HepG2 (cell line): ENCODE data around the gene HIF3A. TPM values are rescaled to one million over a fixed set of nuclear protein-coding genes. Genes with fewer than 3 reads are reported as not detected.

ENCODE experiments used
- ADNP ChIP-seq: sonication (generic); formaldehyde crosslinking; IDR thresholded peaks from 2 replicates; pipeline ENCODE4 v1.4.0; 2020; ENCODE audit warnings: missing genetic modification reagents
- HCFC1 ChIP-seq: fragments of 150-350 bp; IDR thresholded peaks from 2 replicates; pipeline ENCODE4 v1.6.1; 2014; ENCODE audit warnings: low read depth, low read length
- KMT2A ChIP-seq: sonication (generic); formaldehyde crosslinking; IDR thresholded peaks from 2 replicates; pipeline ENCODE4 v1.4.0; 2020; ENCODE audit warnings: missing genetic modification reagents
- MEF2D ChIP-seq: sonication (generic); formaldehyde crosslinking; IDR thresholded peaks from 2 replicates; pipeline ENCODE4 v1.5.1; 2020; ENCODE audit warnings: mild to moderate bottlenecking, missing genetic modification reagents
- MTF2 ChIP-seq: sonication (generic); formaldehyde crosslinking; IDR thresholded peaks from 2 replicates; pipeline ENCODE4 v1.5.0; 2020; ENCODE audit warnings: missing genetic modification reagents, borderline replicate concordance
- PHF8 ChIP-seq: sonication (generic); formaldehyde crosslinking; IDR thresholded peaks from 2 replicates; pipeline ENCODE4 v1.5.0; 2020; ENCODE audit warnings: missing genetic modification reagents
- RAD51 ChIP-seq: fragments of 450-650 bp; IDR thresholded peaks from 2 replicates; pipeline ENCODE4 v1.6.1; 2016; ENCODE audit warnings: borderline replicate concordance
- SAFB2 ChIP-seq: sonication (generic); formaldehyde crosslinking; IDR thresholded peaks from 2 replicates; pipeline ENCODE4 v1.5.1; 2020; ENCODE audit warnings: missing genetic modification reagents, low read depth, mild to moderate bottlenecking, borderline replicate concordance
- SP5 ChIP-seq: IDR thresholded peaks from 2 replicates; pipeline ENCODE4 v1.6.1; 2016; ENCODE audit warnings: low read depth, borderline replicate concordance
- TBX3 ChIP-seq: fragments of 450-650 bp; IDR thresholded peaks from 2 replicates; pipeline ENCODE4 v1.6.1; 2017; ENCODE audit warnings: antibody characterized with exemption, mild to moderate bottlenecking, inconsistent platforms, borderline replicate concordance
- ZNF160 ChIP-seq: sonication (generic); formaldehyde crosslinking; IDR thresholded peaks from 2 replicates; pipeline ENCODE4 v1.8.0; 2022; ENCODE audit warnings: mild to moderate bottlenecking, inconsistent platforms, missing genetic modification reagents
- ZNF766 ChIP-seq: sonication (generic); formaldehyde crosslinking; IDR thresholded peaks from 2 replicates; pipeline ENCODE4 v1.5.0; 2020; ENCODE audit warnings: missing genetic modification reagents, borderline replicate concordance
- ZSCAN5A ChIP-seq: sonication (generic); formaldehyde crosslinking; IDR thresholded peaks from 2 replicates; pipeline ENCODE4 v1.8.0; 2022; ENCODE audit warnings: mild to moderate bottlenecking, missing genetic modification reagents, borderline replicate concordance
- polyA plus RNA-seq, 8 experiments: library from polyadenylated mRNA; depleted of rRNA in 3 of 8; stranded (reverse) in 7 of 8; unstranded in 1 of 8; fragments of >200 nt; fragmentation: Illumina TruSeq in 4 of 8; extraction: Trizol in 4 of 8; gene quantifications; 2 replicates each; pipeline versions ENCODE4 v1.2.1 to v1.2.3, GENCODE V29; 2011 to 2016; ENCODE audit warnings: low read depth in 4 of 8, missing spikeins in 1 of 8, mixed read lengths in 1 of 8; ENCODE audit not compliant: insufficient read depth in 1 of 8
- total RNA-seq, 5 experiments: library from RNA; depleted of rRNA; stranded (reverse); fragments of >200 nt; fragmentation: Illumina TruSeq; extraction: Trizol; gene quantifications; 2 replicates each; pipeline ENCODE4 v1.2.3, GENCODE V29; 2016; ENCODE audit warnings: low read depth in 1 of 5
- TF ChIP-seq, protein P1 (sequence below): sonication (generic); formaldehyde crosslinking; IDR thresholded peaks from 2 replicates; pipeline ENCODE4 v1.5.1; 2020; ENCODE audit warnings: mild to moderate bottlenecking, missing genetic modification reagents, moderate library complexity
- TF ChIP-seq, protein P2 (sequence below): sonication (generic); formaldehyde crosslinking; IDR thresholded peaks from 2 replicates; pipeline ENCODE4 v1.4.0; 2020; ENCODE audit warnings: missing genetic modification reagents
- TF ChIP-seq, protein P3 (sequence below): sonication (generic); formaldehyde crosslinking; IDR thresholded peaks from 2 replicates; pipeline ENCODE4 v1.4.0; 2020; ENCODE audit warnings: mild to moderate bottlenecking, missing genetic modification reagents

The HIF3A gene
- total and polyA plus RNA-seq, 2 of the 13 experiments (the other 11 are each of a cell fraction or from before 2014, with no cell fraction given), result 0.09 to 0.22 TPM

DNA sequence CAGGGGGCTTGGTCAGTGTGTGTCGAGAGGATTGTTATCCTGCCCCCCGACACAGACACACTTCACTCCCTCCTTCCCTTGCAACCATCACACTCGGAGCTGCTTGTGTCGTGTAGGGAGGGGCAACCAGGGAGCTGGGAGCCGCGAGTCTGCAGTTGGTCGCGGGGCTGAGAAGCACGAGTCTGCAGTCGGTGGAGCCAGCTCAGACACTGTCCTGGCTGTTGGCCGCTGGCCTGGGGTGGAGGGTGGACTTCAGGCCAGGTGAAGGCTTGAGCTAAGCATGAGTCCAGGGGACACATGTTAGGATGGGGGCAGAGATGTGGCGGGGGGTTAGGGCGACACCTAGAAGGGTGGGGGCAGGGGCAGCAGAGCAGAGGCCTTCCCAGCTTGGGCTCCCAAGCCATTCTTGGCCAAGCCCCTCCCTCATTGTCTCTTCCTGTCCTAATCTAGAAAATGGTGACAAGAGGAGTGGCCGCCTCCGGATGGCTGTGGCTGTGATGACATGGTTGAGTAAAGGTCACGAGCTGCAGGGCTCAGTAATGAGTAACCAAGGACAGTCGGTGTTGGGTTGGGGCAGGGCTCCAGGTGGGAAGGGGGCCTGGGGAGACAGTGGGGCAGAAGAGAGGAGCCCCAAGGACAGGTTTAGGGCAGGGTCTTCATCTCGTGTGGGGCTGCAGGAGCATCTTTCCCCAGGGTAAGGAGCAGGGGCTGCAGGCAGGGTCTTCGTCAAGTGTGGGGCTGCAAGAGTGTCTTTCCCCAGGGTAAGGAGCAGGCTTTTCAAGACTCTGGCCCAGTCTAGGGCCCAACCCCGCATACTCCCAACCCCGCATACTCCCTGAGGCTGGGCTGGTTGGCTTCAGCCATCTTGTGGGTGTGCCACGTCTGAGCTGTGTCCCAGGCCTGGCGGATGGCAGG lies 58.6 kb downstream of the HIF3A start (continued):
- TF ChIP-seq, protein P1, sequence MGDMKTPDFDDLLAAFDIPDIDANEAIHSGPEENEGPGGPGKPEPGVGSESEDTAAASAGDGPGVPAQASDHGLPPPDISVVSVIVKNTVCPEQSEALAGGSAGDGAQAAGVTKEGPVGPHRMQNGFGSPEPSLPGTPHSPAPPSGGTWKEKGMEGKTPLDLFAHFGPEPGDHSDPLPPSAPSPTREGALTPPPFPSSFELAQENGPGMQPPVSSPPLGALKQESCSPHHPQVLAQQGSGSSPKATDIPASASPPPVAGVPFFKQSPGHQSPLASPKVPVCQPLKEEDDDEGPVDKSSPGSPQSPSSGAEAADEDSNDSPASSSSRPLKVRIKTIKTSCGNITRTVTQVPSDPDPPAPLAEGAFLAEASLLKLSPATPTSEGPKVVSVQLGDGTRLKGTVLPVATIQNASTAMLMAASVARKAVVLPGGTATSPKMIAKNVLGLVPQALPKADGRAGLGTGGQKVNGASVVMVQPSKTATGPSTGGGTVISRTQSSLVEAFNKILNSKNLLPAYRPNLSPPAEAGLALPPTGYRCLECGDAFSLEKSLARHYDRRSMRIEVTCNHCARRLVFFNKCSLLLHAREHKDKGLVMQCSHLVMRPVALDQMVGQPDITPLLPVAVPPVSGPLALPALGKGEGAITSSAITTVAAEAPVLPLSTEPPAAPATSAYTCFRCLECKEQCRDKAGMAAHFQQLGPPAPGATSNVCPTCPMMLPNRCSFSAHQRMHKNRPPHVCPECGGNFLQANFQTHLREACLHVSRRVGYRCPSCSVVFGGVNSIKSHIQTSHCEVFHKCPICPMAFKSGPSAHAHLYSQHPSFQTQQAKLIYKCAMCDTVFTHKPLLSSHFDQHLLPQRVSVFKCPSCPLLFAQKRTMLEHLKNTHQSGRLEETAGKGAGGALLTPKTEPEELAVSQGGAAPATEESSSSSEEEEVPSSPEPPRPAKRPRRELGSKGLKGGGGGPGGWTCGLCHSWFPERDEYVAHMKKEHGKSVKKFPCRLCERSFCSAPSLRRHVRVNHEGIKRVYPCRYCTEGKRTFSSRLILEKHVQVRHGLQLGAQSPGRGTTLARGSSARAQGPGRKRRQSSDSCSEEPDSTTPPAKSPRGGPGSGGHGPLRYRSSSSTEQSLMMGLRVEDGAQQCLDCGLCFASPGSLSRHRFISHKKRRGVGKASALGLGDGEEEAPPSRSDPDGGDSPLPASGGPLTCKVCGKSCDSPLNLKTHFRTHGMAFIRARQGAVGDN, result peak; percentile 86
- no peak for TF ChIP-seq SAFB2 (CRISPR knock-in tag)
- 0 out of 2 replicates have a peak, but pooled peaks have one; percentile 27 for TF ChIP-seq PHF8 (CRISPR knock-in tag)
- no peak for TF ChIP-seq TBX3
- TF ChIP-seq ADNP (CRISPR knock-in tag), result no peak
- TF ChIP-seq MEF2D (CRISPR knock-in tag), result 0 out of 2 replicates have a peak, but pooled peaks have one; percentile 43
- peak; percentile 76; the same call in 1 of the 2 replicates for TF ChIP-seq SP5 (CRISPR knock-in tag)
- TF ChIP-seq, protein P2, sequence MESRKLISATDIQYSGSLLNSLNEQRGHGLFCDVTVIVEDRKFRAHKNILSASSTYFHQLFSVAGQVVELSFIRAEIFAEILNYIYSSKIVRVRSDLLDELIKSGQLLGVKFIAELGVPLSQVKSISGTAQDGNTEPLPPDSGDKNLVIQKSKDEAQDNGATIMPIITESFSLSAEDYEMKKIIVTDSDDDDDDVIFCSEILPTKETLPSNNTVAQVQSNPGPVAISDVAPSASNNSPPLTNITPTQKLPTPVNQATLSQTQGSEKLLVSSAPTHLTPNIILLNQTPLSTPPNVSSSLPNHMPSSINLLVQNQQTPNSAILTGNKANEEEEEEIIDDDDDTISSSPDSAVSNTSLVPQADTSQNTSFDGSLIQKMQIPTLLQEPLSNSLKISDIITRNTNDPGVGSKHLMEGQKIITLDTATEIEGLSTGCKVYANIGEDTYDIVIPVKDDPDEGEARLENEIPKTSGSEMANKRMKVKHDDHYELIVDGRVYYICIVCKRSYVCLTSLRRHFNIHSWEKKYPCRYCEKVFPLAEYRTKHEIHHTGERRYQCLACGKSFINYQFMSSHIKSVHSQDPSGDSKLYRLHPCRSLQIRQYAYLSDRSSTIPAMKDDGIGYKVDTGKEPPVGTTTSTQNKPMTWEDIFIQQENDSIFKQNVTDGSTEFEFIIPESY (CRISPR knock-in tag), result peak; percentile 75
- TF ChIP-seq MTF2 (CRISPR knock-in tag), result no peak
- no peak for TF ChIP-seq KMT2A (CRISPR knock-in tag)
- no peak for TF ChIP-seq RAD51
- TF ChIP-seq, protein P3, sequence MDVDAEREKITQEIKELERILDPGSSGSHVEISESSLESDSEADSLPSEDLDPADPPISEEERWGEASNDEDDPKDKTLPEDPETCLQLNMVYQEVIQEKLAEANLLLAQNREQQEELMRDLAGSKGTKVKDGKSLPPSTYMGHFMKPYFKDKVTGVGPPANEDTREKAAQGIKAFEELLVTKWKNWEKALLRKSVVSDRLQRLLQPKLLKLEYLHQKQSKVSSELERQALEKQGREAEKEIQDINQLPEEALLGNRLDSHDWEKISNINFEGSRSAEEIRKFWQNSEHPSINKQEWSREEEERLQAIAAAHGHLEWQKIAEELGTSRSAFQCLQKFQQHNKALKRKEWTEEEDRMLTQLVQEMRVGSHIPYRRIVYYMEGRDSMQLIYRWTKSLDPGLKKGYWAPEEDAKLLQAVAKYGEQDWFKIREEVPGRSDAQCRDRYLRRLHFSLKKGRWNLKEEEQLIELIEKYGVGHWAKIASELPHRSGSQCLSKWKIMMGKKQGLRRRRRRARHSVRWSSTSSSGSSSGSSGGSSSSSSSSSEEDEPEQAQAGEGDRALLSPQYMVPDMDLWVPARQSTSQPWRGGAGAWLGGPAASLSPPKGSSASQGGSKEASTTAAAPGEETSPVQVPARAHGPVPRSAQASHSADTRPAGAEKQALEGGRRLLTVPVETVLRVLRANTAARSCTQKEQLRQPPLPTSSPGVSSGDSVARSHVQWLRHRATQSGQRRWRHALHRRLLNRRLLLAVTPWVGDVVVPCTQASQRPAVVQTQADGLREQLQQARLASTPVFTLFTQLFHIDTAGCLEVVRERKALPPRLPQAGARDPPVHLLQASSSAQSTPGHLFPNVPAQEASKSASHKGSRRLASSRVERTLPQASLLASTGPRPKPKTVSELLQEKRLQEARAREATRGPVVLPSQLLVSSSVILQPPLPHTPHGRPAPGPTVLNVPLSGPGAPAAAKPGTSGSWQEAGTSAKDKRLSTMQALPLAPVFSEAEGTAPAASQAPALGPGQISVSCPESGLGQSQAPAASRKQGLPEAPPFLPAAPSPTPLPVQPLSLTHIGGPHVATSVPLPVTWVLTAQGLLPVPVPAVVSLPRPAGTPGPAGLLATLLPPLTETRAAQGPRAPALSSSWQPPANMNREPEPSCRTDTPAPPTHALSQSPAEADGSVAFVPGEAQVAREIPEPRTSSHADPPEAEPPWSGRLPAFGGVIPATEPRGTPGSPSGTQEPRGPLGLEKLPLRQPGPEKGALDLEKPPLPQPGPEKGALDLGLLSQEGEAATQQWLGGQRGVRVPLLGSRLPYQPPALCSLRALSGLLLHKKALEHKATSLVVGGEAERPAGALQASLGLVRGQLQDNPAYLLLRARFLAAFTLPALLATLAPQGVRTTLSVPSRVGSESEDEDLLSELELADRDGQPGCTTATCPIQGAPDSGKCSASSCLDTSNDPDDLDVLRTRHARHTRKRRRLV (CRISPR knock-in tag), result no peak
- TF ChIP-seq ZNF160 (CRISPR knock-in tag), result no peak
- TF ChIP-seq ZNF766, result no peak
- no peak for TF ChIP-seq ZSCAN5A (CRISPR knock-in tag)
- no peak for TF ChIP-seq HCFC1
